ENCODE measurements around the gene ZNF530. TPM values are rescaled to one million over a fixed set of nuclear protein-coding genes. Genes with fewer than 3 reads are reported as not detected.

The ZNF530 gene
- total RNA-seq, 1 experiment from 2014 or later, result 8.2 TPM

- H3K9me3 Mint-ChIP-seq (ENCODE audit: low read depth, unreplicated experiment), result peaks cover 26% of the 10 kb centered on the region
- H3K27ac Mint-ChIP-seq (ENCODE audit: unreplicated experiment), result no peak overlapping the region
- H3K4me1 Mint-ChIP-seq (ENCODE audit: low read depth, unreplicated experiment), result no peaks in the 10 kb centered on the region
- H3K4me3 Mint-ChIP-seq (ENCODE audit: low read depth, unreplicated experiment), result no peak overlapping the region
- TF ChIP-seq, protein P1, sequence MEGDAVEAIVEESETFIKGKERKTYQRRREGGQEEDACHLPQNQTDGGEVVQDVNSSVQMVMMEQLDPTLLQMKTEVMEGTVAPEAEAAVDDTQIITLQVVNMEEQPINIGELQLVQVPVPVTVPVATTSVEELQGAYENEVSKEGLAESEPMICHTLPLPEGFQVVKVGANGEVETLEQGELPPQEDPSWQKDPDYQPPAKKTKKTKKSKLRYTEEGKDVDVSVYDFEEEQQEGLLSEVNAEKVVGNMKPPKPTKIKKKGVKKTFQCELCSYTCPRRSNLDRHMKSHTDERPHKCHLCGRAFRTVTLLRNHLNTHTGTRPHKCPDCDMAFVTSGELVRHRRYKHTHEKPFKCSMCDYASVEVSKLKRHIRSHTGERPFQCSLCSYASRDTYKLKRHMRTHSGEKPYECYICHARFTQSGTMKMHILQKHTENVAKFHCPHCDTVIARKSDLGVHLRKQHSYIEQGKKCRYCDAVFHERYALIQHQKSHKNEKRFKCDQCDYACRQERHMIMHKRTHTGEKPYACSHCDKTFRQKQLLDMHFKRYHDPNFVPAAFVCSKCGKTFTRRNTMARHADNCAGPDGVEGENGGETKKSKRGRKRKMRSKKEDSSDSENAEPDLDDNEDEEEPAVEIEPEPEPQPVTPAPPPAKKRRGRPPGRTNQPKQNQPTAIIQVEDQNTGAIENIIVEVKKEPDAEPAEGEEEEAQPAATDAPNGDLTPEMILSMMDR (IDR thresholded peaks at IDR 0.05; ENCODE audit: unreplicated experiment), result no peak
- H3K36me3 Mint-ChIP-seq (ENCODE audit: insufficient read depth, unreplicated experiment), result peaks cover 14% of the 10 kb centered on the region
- CTCF ChIA-PET, result no interaction called here
- no TSS peak for BruUV-seq (replicated peaks)
- no peaks in the 10 kb centered on the region for H3K27me3 Mint-ChIP-seq (ENCODE audit: unreplicated experiment)
- DNase-seq, result no peak
- intact Hi-C loops (cut with micrococcal nuclease; ENCODE audit: unreplicated experiment), result no loop called here
Observed at GRCh38 chr19:57643734-57644133, 44.0 kb downstream of the ZNF530 start.

DNA sequence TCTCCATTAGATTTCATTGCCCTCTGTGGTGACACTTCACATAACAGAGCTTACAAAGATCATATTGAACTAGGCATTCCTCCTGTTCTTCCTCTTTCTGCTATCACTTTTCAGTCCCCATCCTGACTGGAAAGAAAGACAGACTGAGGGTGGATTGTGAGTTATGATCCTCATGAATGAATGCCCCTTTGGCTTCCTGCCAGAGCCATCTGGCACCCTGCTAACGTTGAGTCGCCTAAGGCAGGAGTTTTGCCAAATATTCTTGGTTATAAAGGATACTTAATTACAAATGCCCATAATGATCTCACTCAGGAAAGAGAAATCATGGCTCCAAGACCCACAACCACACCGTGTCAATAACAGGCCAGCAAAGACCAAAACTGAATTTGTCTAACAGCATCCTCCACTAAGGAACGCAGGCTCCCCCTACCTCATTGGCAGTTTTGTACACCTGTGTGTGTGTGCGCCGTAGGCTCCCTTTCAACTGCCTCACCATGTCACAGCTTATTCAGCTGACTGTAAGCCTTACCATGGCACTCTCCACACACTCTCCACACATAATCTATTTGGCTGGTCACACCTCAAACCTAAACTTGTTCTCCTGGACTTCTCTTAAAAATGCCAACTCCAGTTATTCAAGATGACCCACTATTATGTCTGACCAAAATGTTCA, 48.8 kb downstream of the ZNF530 start:
- intact Hi-C loops (cut with micrococcal nuclease; ENCODE audit: unreplicated experiment), result no loop called here
- no peak for DNase-seq
- peaks cover 8% of the 10 kb centered on the region for H3K4me1 Mint-ChIP-seq (ENCODE audit: low read depth, unreplicated experiment)
- TF ChIP-seq, protein P1 (IDR thresholded peaks at IDR 0.05; ENCODE audit: unreplicated experiment), result no peak
- CTCF ChIA-PET, result no interaction called here
- H3K27ac Mint-ChIP-seq (ENCODE audit: unreplicated experiment), result no peak overlapping the region
- no TSS peak for BruUV-seq (replicated peaks)
- H3K27me3 Mint-ChIP-seq (ENCODE audit: unreplicated experiment), result no peaks in the 10 kb centered on the region
- H3K4me3 Mint-ChIP-seq (ENCODE audit: low read depth, unreplicated experiment), result no peak overlapping the region
- H3K9me3 Mint-ChIP-seq (ENCODE audit: low read depth, unreplicated experiment), result peaks cover 18% of the 10 kb centered on the region
- H3K36me3 Mint-ChIP-seq (ENCODE audit: insufficient read depth, unreplicated experiment), result no peaks in the 10 kb centered on the region

GRCh38 chr19:57651654-57651996, 51.9 kb downstream of the ZNF530 start:
- H3K27ac Mint-ChIP-seq (ENCODE audit: unreplicated experiment), result no peak overlapping the region
- peaks cover 34% of the 10 kb centered on the region for H3K9me3 Mint-ChIP-seq (ENCODE audit: low read depth, unreplicated experiment)
- peak overlapping the region; percentile 14 for H3K4me3 Mint-ChIP-seq (ENCODE audit: low read depth, unreplicated experiment)
- intact Hi-C loops (cut with micrococcal nuclease; ENCODE audit: unreplicated experiment), result no loop called here
- no TSS peak for BruUV-seq (replicated peaks)
- TF ChIP-seq, protein P1 (IDR thresholded peaks at IDR 0.05; ENCODE audit: unreplicated experiment), result no peak
- CTCF ChIA-PET, result no interaction called here
- no peaks in the 10 kb centered on the region for H3K27me3 Mint-ChIP-seq (ENCODE audit: unreplicated experiment)
- no peaks in the 10 kb centered on the region for H3K36me3 Mint-ChIP-seq (ENCODE audit: insufficient read depth, unreplicated experiment)
- H3K4me1 Mint-ChIP-seq (ENCODE audit: low read depth, unreplicated experiment), result peaks cover 8% of the 10 kb centered on the region
- DNase-seq, result no peak

GRCh38 chr19:57653689-57654088, 54.0 kb downstream of the ZNF530 start:
- DNase-seq, result no peak
- Mint-ChIP-seq H3K36me3 (ENCODE audit: insufficient read depth, unreplicated experiment) (no peaks in the 10 kb centered on the region), H3K27me3 (ENCODE audit: unreplicated experiment) (no peaks in the 10 kb centered on the region), H3K9me3 (ENCODE audit: low read depth, unreplicated experiment) (peaks cover 32% of the 10 kb centered on the region), H3K4me3 (ENCODE audit: low read depth, unreplicated experiment) (no peak overlapping the region), H3K4me1 (ENCODE audit: low read depth, unreplicated experiment) (peaks cover 8% of the 10 kb centered on the region), H3K27ac (ENCODE audit: unreplicated experiment) (no peak overlapping the region)
- intact Hi-C loops (cut with micrococcal nuclease; ENCODE audit: unreplicated experiment), result no loop called here
- CTCF ChIA-PET, result interaction anchor here (0.6 kb wide), 1 partner anchor 505 kb away, joined by 5 read pairs; no protein-coding TSS in a partner anchor
- TF ChIP-seq, protein P1 (IDR thresholded peaks at IDR 0.05; ENCODE audit: unreplicated experiment), result no peak
- no TSS peak for BruUV-seq (replicated peaks)
